OCI-LY3 (cell line): ENCODE results near the gene BST1.

Experiments used
- H2AFZ ChIP-seq: fragments of 200-600, 300-600 bp; shearing (Covaris generic); 2 replicates; pipeline ENCODE4 v1.6.0; 2014; ENCODE audit warnings: antibody characterized with exemption, low read depth, low read length
- H3K27ac ChIP-seq: fragments of 200-600, 300-600 bp; sonication (generic); 2 replicates; pipeline ENCODE4 v1.5.1; 2014; ENCODE audit warnings: mild to moderate bottlenecking, low read length, moderate library complexity, mixed read lengths
- H3K27me3 ChIP-seq: fragments of 200-600, 300-600 bp; sonication (generic); 2 replicates; pipeline ENCODE4 v1.6.1; 2014; ENCODE audit warnings: low read depth, low read length, mixed read lengths
- H3K36me3 ChIP-seq: fragments of 200-600, 300-600 bp; sonication (generic); replicated peaks from 2 replicates; pipeline ENCODE3; 2014; ENCODE audit warnings: low read depth, low read length, mixed read lengths
- H3K4me1 ChIP-seq: fragments of 300-600, 200-600 bp; sonication (generic); 2 replicates; pipeline ENCODE4 v1.6.1; 2014; ENCODE audit warnings: low read length, mixed read lengths
- H3K4me2 ChIP-seq: fragments of 200-600, 300-600 bp; sonication (generic); 2 replicates; pipeline ENCODE4 v1.6.1; 2014; ENCODE audit warnings: low read length, mixed read lengths
- H3K4me3 ChIP-seq: fragments of 300-600, 200-600 bp; sonication (generic); 2 replicates; pipeline ENCODE4 v1.5.1; 2014; ENCODE audit warnings: antibody characterized with exemption, mild to moderate bottlenecking, low read length, moderate library complexity
- H3K79me2 ChIP-seq: fragments of 300-600, 200-600 bp; shearing (Covaris generic); 2 replicates; pipeline ENCODE4 v1.6.1; 2014; ENCODE audit warnings: mild to moderate bottlenecking, low read length, mixed read lengths
- H3K9ac ChIP-seq: fragments of 300-600, 200-600 bp; shearing (Covaris generic); 2 replicates; pipeline ENCODE4 v1.6.0; 2014; ENCODE audit warnings: mild to moderate bottlenecking, low read length, moderate library complexity
- H3K9me3 ChIP-seq: fragments of 200-600, 300-600 bp; shearing (Covaris generic); 2 replicates; pipeline ENCODE4 v1.6.1; 2014; ENCODE audit warnings: low read length, mixed read lengths; ENCODE audit not compliant: insufficient read depth
- H4K20me1 ChIP-seq: fragments of 200-600, 300-600 bp; sonication (generic); 2 replicates; pipeline ENCODE4 v1.6.1; 2016; ENCODE audit warnings: low read length, mixed read lengths; ENCODE audit not compliant: insufficient read depth
- EZH2phosphoT487 ChIP-seq: fragments of 200-600 bp; shearing (Covaris generic); IDR thresholded peaks from 2 replicates; pipeline ENCODE4 v1.6.1; 2018; ENCODE audit warnings: antibody characterized with exemption, mixed run types, low read depth
- TF ChIP-seq, protein P1 (sequence below): fragments of 200-600, 300-600 bp; sonication (generic); IDR thresholded peaks from 2 replicates; pipeline ENCODE4 v1.5.1; 2014; ENCODE audit warnings: antibody characterized with exemption, low read length, low read depth

BST1 gene

DNA sequence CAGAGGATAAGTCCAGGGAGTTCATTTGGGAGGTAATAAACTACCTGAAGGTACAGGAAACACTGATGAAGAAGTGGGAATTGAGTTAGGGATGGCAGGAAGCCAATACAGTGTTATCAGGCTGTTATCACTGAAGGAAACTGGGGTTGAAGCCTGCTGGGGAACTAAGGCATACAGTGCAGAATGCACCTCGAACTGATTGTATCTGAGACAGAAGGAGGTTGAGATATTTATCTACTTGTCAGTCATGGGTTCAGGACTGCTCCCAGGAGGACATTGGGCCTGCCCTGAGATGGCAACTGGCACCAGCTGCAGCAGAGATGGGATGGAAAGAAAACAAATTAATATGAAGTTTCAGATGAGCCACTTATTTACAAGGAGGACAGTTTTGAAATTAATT lies 39.8 kb downstream of the BST1 start:
- H3K4me3 ChIP-seq = no peak overlapping the region
- no peaks in the 10 kb centered on the region for H3K36me3 ChIP-seq
- H3K9me3 ChIP-seq = peaks cover 17% of the 10 kb centered on the region; the same call in 1 of the 2 replicates
- H3K27ac ChIP-seq = no peak overlapping the region
- no peak overlapping the region for H3K9ac ChIP-seq
- no peak for TF ChIP-seq EZH2phosphoT487
- TF ChIP-seq, protein P1, sequence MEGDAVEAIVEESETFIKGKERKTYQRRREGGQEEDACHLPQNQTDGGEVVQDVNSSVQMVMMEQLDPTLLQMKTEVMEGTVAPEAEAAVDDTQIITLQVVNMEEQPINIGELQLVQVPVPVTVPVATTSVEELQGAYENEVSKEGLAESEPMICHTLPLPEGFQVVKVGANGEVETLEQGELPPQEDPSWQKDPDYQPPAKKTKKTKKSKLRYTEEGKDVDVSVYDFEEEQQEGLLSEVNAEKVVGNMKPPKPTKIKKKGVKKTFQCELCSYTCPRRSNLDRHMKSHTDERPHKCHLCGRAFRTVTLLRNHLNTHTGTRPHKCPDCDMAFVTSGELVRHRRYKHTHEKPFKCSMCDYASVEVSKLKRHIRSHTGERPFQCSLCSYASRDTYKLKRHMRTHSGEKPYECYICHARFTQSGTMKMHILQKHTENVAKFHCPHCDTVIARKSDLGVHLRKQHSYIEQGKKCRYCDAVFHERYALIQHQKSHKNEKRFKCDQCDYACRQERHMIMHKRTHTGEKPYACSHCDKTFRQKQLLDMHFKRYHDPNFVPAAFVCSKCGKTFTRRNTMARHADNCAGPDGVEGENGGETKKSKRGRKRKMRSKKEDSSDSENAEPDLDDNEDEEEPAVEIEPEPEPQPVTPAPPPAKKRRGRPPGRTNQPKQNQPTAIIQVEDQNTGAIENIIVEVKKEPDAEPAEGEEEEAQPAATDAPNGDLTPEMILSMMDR = no peak
- H4K20me1 ChIP-seq = no peaks in the 10 kb centered on the region
- H3K4me1 ChIP-seq = peaks cover 9% of the 10 kb centered on the region
- H3K79me2 ChIP-seq = no peaks in the 10 kb centered on the region
- no peak overlapping the region for H2AFZ ChIP-seq
- H3K27me3 ChIP-seq = no peaks in the 10 kb centered on the region
- H3K4me2 ChIP-seq = no peak overlapping the region

DNA sequence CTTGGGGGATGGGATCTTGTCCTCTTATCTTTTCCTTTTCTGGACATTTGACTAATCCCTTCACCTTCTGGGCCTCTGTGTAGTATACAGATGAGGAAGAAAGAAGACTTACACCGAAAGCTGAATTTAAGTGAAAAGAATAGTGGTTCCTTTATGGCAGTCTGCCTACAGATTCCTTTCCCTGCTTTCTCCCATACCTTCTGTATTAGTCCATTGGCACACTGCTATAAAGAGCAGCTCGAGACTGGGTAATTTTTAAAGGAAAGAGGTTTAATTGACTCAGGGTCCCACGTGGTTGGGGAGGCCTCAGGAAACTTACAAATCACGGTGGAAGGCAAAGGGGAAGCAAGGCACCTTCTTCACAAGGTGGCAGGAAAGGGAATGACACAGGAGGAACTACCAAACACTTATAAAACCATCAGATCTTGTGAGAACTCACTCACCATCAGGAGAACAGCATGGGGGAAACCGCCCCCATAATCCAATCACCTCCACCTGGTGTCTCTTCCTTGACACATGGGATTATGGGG lies 41.2 kb downstream of the BST1 start:
- H3K9me3 ChIP-seq = peaks cover 17% of the 10 kb centered on the region; the same call in 1 of the 2 replicates
- H3K36me3 ChIP-seq = no peaks in the 10 kb centered on the region
- H3K79me2 ChIP-seq = no peaks in the 10 kb centered on the region
- H3K27ac ChIP-seq = no peak overlapping the region
- H2AFZ ChIP-seq = no peak overlapping the region
- no peak for TF ChIP-seq EZH2phosphoT487
- TF ChIP-seq, protein P1 = no peak
- H3K27me3 ChIP-seq = no peaks in the 10 kb centered on the region
- H3K4me1 ChIP-seq = peaks cover 4% of the 10 kb centered on the region
- H3K4me2 ChIP-seq = no peak overlapping the region
- no peak overlapping the region for H3K9ac ChIP-seq
- no peak overlapping the region for H3K4me3 ChIP-seq
- H4K20me1 ChIP-seq = no peaks in the 10 kb centered on the region

DNA sequence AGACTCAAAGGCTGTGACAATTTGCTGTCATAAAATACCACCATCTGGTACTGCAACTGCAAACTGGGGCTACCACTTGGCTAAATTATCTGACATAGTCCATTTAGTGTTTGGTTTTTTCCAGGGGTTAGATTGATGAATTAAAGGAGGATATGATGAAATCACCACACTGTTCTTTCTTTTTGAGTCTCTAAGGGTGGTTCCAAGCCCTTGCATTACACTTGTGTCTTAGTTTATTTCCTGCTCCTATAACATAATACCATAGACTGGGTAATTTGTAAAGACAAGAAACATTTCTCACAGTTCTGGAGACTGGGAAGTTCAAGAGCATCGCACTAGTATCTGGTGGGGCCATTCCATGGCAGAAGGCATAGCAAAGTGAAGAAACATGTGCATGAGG lies 43.2 kb downstream of the BST1 start:
- H3K4me1 ChIP-seq = no peaks in the 10 kb centered on the region
- H3K9ac ChIP-seq = no peak overlapping the region
- H3K9me3 ChIP-seq = peaks cover 15% of the 10 kb centered on the region; the same call in 1 of the 2 replicates
- TF ChIP-seq, protein P1 = no peak
- TF ChIP-seq EZH2phosphoT487 = no peak
- H2AFZ ChIP-seq = no peak overlapping the region
- H3K36me3 ChIP-seq = no peaks in the 10 kb centered on the region
- H3K27me3 ChIP-seq = no peaks in the 10 kb centered on the region
- H4K20me1 ChIP-seq = no peaks in the 10 kb centered on the region
- no peaks in the 10 kb centered on the region for H3K79me2 ChIP-seq
- no peak overlapping the region for H3K4me3 ChIP-seq
- no peak overlapping the region for H3K27ac ChIP-seq
- no peak overlapping the region for H3K4me2 ChIP-seq

DNA sequence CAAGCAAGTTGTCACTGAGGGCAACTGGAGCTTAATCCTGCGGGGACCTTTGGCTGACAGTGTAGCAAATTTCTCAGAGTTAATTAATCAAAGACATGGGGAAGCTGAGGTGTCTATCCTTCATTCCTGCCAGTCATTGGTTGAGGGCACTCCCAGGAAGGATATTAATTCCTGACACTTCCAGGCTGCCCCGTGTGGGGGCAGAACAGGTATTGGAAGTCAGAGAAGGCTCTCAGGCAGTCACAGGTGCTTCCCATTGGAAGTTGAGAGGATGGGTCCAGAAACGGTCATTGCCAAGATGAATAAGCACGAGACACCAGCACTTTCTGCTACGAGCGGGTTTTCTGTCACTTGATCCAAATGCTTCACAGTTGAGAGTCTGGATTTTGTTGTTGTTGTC lies 46.1 kb downstream of the BST1 start:
- H3K79me2 ChIP-seq = no peaks in the 10 kb centered on the region
- H3K27me3 ChIP-seq = no peaks in the 10 kb centered on the region
- no peak overlapping the region for H3K4me3 ChIP-seq
- no peak overlapping the region for H3K27ac ChIP-seq
- TF ChIP-seq, protein P1 = no peak
- no peak for TF ChIP-seq EZH2phosphoT487
- H3K9me3 ChIP-seq = no peaks in the 10 kb centered on the region
- no peak overlapping the region for H3K4me2 ChIP-seq
- H3K36me3 ChIP-seq = no peaks in the 10 kb centered on the region
- no peak overlapping the region for H3K9ac ChIP-seq
- H2AFZ ChIP-seq = no peak overlapping the region
- H4K20me1 ChIP-seq = no peaks in the 10 kb centered on the region
- no peaks in the 10 kb centered on the region for H3K4me1 ChIP-seq
